HS-27A (cell line): ENCODE results near the gene GPT2.
"Not testable (repeated sequence)": the region's sequence is repeated elsewhere in the genome, so short reads cannot be mapped to it uniquely, and the experiment has no call there.

Source experiments
- DNase-seq: peaks from one replicate; pipeline ENCODE4 v3.0.0-alpha.2; 2012; ENCODE audit warnings: low read depth, missing footprints

The GPT2 gene

DNA sequence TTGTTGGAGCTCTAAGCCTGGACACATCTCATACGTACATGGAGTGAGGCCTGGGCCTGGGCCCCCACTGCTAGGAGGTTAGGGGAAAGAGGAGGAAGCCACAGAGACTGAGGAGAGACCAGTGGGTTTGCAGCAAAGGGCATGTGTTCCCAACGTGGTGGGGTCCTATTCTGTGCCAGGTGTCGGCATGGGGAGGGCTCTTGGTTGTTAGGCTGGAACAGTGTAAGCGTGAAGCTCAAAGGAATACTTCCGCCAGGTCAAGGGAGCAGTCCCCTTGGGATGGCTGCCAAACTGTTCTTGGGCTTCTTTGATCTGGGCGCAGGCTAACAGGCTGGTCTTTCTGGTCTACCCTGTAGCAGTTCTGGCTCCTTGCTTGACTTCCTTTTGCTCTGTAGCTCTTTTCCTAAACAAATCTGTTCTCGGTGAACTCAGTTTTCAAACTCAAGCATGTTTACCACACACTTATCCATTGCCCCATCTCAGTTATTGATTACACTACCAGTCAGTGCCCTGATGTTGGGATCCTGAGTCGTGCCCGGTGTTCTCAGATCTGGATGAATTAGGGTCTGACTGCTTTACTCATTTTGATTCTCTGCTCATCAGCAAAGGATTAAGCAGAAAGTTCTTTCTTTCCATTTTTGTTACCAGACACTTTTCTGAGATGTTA is 36.4 kb downstream of the GPT2 start:
- no peak for DNase-seq

- DNase-seq, result no peak
Observed at GRCh38 chr16:46922239-46922638, 38.1 kb downstream of the GPT2 start.

- no peak for DNase-seq
Observed at GRCh38 chr16:46923513-46924295, 39.5 kb downstream of the GPT2 start.

- DNase-seq, result no peak
Observed at GRCh38 chr16:46924402-46924801, 40.2 kb downstream of the GPT2 start.

DNA sequence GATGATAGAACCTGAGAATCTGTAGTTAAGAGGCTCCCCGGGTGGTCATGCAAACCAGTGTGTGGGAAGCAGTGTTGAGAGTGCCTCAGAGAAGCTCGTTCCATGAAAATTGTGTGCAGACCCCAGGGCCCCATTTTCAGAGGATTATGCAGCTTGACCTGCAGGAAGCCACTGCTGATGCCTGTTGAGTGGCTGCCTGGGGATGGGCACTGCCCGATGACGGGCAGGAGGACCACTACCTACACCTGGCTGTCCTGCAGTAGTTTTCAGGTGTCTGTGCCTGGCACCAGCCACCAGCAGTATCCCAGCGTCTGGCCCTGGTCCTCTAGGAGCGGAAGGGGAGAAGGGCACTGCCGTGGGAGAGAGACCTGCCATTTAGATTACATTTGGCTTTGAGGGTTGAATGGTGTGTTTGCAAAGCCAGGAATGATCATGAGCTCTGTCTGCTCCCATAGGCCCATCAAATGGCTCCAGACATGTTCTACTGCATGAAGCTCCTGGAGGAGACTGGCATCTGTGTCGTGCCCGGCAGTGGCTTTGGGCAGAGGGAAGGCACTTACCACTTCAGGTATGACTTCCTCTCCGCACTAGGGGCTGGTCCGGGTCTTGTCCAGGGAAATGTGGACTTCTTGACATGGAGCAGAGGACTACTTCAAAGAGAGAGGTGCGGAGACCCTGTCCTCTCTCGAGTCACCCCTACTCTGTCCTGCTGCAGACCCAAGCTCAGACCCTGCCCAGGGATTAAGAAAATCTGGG is 42.5 kb downstream of the GPT2 start:
- no peak for DNase-seq

DNA sequence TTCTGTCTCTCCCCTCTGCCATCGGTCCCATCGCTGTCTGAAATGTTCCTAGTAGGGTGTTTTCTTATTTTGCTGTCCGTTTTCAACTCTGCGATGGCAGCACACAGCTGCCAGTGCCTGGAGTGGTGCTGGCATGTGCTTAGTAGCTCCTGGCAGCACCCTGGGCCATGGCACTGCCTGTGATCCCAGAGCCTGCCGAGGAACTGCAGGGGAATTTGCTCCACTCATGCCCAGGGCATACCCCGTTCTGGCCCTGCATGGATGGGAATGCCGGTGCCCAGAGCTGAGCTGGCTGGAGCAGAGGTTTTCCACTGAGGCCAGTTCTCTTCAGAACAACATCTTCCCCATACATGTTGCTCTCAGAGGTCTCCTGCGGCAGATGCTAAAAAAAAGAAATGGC is 43.1 kb downstream of the GPT2 start:
- DNase-seq, result no peak

DNA sequence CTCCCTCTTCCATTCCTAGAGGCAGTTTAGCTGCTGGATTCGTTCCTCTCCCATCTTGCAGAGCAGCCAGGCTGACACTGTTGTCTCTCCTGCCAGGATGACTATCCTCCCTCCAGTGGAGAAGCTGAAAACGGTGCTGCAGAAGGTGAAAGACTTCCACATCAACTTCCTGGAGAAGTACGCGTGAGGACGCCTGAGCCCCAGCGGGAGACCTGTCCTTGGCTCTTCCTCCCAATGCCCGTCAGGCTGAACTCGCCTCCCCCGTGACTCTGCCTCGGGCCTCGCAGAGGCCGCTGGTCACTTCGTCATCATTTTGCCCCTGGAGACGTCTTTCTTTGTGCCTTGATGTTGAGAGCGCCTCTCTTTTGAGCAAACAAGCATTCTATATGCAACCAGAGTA is 44.6 kb downstream of the GPT2 start:
- DNase-seq, result no peak

GRCh38 chr16:46929378-46930332 is 45.5 kb downstream of the GPT2 start:
- DNase-seq, result peak; percentile 14

- no peak for DNase-seq
Observed at GRCh38 chr16:46930861-46931260, 46.7 kb downstream of the GPT2 start.

GRCh38 chr16:46932802-46933201 is 48.6 kb downstream of the GPT2 start:
- DNase-seq, result no peak

- no peak for DNase-seq
Observed at GRCh38 chr16:46937536-46937935, 53.4 kb downstream of the GPT2 start.

DNA sequence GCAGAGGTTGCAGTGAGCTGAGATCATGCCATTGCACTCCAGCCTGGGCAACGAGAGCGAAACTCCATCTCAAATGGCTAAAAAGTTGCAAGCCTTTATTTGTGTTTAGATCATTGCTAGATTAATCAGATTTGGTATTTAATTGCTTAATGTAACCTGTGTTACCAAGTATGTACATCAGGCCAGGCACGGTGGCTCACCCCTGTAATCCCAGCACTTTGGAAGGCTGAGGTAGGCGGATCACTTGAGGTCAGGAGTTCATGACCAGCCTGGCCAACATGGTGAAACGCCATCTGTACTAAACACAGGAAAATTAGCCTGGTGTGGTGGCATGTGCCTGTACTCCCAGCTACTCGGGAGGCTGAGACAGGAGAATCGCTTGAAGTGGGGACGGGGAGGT is 60.6 kb downstream of the GPT2 start:
- DNase-seq, result not testable (repeated sequence)

- no peak for DNase-seq
Observed at GRCh38 chr16:46947900-46948547, 63.9 kb downstream of the GPT2 start.

DNA sequence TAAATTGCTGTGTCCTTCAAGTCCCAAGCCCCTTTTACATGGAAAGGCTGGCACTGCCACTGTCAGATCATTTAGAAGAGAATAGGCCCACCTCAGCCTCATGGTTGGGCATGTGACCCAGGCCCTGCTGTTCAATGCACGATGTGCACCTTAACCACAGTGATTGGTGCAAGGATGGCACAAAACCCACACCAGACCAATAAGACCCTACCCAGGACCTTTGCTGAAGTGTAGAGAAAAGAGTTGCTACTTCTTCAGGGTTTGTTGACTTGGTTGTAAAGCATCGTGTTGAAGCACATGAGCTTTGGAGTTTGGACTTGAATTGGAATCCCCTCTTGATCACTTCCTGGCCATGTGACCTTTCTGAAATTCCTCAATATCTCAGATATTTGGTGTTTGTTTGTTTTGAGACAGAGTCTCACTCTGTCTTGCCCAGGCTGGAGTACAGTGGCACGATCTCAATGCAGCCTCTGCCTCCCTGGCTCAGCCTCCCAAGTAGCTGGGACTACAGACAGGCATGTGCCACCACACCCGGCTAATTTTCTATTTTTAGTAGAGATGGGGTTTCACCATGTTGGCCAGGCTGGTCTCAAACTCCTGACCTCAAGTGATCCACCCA is 64.5 kb downstream of the GPT2 start:
- no peak for DNase-seq

DNA sequence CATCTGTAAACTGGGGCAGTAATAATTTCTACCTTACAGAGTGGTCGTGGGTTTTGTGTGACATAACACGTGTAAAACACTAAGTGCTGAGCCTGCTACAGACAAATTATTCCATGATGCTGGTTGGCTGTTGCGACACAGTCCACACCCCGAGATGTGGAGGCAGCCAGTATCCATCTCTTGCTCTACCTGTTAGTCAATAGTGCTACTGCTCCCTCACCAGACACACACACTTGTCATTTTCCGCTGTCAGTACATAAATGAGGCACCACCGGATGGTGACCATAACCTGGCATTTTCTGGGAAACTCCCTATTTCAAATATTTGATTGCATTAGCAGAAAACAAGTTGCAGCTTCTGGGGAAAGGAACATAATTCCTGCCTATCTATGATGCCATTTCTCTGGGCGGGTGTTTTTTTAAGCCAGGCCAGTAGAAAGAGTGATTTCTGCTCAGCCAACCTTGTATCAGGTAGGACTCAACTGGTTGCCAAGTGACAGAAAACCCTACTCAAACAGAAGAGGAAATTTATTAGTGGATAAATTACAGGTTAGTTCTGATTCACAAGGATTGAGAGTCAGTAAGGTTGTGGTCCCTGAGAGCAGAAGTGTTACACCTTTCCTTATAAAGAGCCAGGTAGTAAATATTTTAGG is 65.2 kb downstream of the GPT2 start:
- DNase-seq, result no peak

DNA sequence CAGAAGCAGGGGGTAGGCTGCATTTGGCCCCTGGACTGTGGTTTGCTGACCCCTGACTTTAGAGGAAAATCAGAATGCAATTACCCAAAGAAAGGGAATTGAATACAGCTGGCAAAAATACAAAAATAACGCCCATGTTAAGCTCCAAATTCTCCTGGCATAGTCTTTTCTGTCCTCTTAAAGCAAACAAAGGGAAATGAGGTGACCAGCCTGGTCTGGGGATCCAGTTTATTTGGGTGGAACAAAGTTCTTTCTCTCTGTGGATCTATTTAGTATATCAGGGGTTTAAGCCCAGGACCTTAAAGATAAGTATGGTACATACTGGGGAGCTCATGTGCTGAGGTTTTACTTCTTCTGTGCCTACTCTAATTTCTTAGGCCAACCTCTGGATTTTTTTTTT is 65.8 kb downstream of the GPT2 start:
- no peak for DNase-seq

DNA sequence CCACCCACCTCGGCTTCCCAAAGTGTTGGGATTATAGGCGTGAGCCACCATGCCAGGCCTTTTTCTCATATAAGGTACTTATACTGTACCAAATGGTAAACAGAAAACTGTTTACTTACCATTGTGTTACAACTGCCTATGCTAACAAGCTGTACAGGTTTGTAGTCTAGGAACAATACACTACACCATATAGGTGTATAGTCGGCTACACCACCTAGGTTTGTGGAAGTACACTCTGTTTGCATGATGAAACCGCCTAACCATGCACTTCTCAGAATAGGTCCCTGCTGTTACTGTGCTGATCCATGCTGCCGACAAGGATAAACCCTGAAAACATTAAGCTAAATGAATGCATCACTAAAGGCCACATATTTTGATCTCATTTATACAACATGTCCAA is 70.4 kb downstream of the GPT2 start:
- DNase-seq, result no peak

- DNase-seq, result no peak
Observed at GRCh38 chr16:46961373-46962353, 77.5 kb downstream of the GPT2 start.

DNA sequence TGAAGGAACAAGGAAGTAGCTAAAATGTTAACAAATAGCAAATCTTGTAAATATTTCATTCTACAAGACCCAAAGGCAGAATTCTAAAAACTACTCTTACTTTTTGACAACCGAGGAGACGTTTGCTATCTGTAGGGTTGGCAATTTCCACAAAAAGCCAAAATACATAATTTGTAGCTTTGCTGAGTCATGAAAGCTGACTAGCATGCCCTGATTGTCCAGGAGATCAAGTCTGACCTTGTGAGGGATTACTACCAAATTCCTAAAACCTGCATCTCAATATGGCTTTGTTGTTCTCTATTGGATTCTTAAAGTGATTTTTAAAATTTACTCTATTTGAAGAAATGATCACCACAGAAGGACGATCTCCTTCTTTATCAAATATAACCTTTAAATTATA is 78.5 kb downstream of the GPT2 start:
- DNase-seq, result no peak
